Measurements from ENCODE around the gene TMEM168. TPM values are rescaled to one million over a fixed set of nuclear protein-coding genes. Genes with fewer than 3 reads are reported as not detected.

TMEM168 gene
- total and polyA plus RNA-seq, 4 donors, result 7.8 to 58.2 (median 19.7) TPM

DNA sequence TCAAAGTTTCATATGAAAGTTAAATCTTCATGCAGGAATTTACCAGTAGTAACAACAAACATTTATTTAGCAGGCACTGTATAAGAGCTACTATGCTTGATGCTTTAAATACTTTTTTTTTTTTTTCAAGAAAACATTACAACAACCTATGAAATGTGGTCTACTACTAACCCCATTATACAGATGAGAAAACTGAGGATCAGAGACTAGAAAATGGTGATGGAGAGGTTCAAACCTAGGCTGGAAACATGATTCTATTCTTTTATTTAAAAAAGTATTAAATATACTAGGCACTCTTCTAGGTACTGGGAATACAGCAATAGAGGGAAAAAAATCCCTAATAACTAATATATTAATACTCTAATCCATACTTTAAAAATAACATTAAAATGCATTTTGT is 40.6 kb upstream of the TMEM168 start:
- H3K4me1 ChIP-seq (ENCODE audit: control insufficient read depth in 5 of 5, insufficient read depth in 5 of 5, low read length in 5 of 5), result no peaks in the 10 kb centered on the region
- TF ChIP-seq, protein P1, sequence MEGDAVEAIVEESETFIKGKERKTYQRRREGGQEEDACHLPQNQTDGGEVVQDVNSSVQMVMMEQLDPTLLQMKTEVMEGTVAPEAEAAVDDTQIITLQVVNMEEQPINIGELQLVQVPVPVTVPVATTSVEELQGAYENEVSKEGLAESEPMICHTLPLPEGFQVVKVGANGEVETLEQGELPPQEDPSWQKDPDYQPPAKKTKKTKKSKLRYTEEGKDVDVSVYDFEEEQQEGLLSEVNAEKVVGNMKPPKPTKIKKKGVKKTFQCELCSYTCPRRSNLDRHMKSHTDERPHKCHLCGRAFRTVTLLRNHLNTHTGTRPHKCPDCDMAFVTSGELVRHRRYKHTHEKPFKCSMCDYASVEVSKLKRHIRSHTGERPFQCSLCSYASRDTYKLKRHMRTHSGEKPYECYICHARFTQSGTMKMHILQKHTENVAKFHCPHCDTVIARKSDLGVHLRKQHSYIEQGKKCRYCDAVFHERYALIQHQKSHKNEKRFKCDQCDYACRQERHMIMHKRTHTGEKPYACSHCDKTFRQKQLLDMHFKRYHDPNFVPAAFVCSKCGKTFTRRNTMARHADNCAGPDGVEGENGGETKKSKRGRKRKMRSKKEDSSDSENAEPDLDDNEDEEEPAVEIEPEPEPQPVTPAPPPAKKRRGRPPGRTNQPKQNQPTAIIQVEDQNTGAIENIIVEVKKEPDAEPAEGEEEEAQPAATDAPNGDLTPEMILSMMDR (IDR thresholded peaks at IDR 0.05; ENCODE audit: control extremely low read depth, extremely low read depth), result no peak
- no peak overlapping the region for H3K27ac ChIP-seq (ENCODE audit: low read depth in 1 of 2, low read length in 1 of 2)
- DNase-seq, result no peak
- H3K27me3 ChIP-seq (ENCODE audit: control insufficient read depth in 3 of 3, insufficient read depth in 3 of 3, low read length in 2 of 3), result no peaks in the 10 kb centered on the region
- H3K9ac ChIP-seq (ENCODE audit: insufficient read depth in 1 of 2, low read length in 2 of 2), result no peak overlapping the region
- H3K4me3 ChIP-seq, result no peak overlapping the region
- peaks cover 1 to 31% (median 13%) of the 10 kb centered on the region in 4 donors for H3K36me3 ChIP-seq (ENCODE audit: control insufficient read depth in 4 of 4, insufficient read depth in 4 of 4, low read length in 4 of 4)
- peaks cover 0 to 3% (median 0%) of the 10 kb centered on the region in 4 donors for H3K9me3 ChIP-seq (ENCODE audit: control insufficient read depth in 4 of 4, insufficient read depth in 3 of 4, low read length in 3 of 4)
- ATAC-seq (ENCODE audit: insufficient read depth, low FRiP score), result no peak

DNA sequence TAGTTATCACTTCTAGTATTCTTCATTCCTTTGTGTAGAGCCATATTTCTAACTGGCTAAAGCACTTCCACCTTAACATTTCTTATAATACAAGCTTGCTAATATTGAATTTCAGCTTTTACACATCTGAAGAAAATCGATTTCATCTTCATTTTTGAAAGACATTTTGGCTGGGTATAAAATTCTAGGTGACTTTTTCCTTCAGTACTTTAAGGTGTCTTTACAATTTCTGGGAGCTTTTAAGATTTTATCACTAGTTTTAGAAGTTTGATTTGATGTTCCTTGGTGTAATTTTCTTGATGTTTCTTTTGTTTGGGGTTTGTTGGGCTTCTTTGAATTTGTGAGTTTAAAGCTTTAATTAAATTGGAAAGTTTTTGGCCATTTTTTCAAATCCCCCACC is 38.5 kb upstream of the TMEM168 start:
- Histone ChIP-seq H3K9ac (ENCODE audit: insufficient read depth in 1 of 2, low read length in 2 of 2) (no peak overlapping the region), H3K4me1 (ENCODE audit: control insufficient read depth in 5 of 5, insufficient read depth in 5 of 5, low read length in 5 of 5) (no peaks in the 10 kb centered on the region), H3K27me3 (ENCODE audit: control insufficient read depth in 3 of 3, insufficient read depth in 3 of 3, low read length in 2 of 3) (no peaks in the 10 kb centered on the region), H3K4me3 (no peak overlapping the region), H3K36me3 (ENCODE audit: control insufficient read depth in 4 of 4, insufficient read depth in 4 of 4, low read length in 4 of 4) (peaks cover 1 to 36% (median 13%) of the 10 kb centered on the region in 4 donors), H3K27ac (ENCODE audit: low read depth in 1 of 2, low read length in 1 of 2) (no peak overlapping the region), H3K9me3 (ENCODE audit: control insufficient read depth in 4 of 4, insufficient read depth in 3 of 4, low read length in 3 of 4) (peaks cover 0 to 3% (median 0%) of the 10 kb centered on the region in 4 donors)
- WGBS, 2 donors, result 98% methylated on average over 1 of the region's 1 CpG
- ATAC-seq (ENCODE audit: insufficient read depth, low FRiP score) (no peak), DNase-seq (no peak)
- TF ChIP-seq, protein P1 (IDR thresholded peaks at IDR 0.05; ENCODE audit: control extremely low read depth, extremely low read depth), result no peak

DNA sequence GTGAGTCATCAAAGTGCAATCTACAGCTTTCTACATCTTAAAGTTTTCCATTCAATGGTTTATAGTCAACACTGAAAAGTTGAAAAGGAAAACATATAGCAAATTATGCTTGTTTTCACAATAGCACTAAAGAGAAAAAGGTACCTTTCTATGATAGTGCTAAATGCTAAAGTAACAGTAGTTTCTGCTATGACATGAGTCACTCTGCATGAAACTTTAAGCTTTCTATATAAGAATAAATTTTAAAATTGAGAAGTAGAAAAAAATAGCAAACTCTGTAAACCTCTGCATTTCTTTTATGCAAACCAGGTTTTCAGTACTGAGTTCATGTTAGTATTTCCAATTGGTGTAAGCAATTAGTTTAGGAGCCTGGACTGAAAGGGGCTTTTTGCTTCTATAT is 31.2 kb upstream of the TMEM168 start:
- Histone ChIP-seq H3K4me3 (no peak overlapping the region), H3K27ac (ENCODE audit: low read depth in 1 of 2, low read length in 1 of 2) (no peak overlapping the region), H3K27me3 (ENCODE audit: control insufficient read depth in 3 of 3, insufficient read depth in 3 of 3, low read length in 2 of 3) (no peaks in the 10 kb centered on the region), H3K9ac (ENCODE audit: insufficient read depth in 1 of 2, low read length in 2 of 2) (no peak overlapping the region), H3K4me1 (ENCODE audit: control insufficient read depth in 5 of 5, insufficient read depth in 5 of 5, low read length in 5 of 5) (peaks cover 0 to 6% (median 0%) of the 10 kb centered on the region in 5 donors), H3K36me3 (ENCODE audit: control insufficient read depth in 4 of 4, insufficient read depth in 4 of 4, low read length in 4 of 4) (peaks cover 1 to 14% (median 7%) of the 10 kb centered on the region in 4 donors), H3K9me3 (ENCODE audit: control insufficient read depth in 4 of 4, insufficient read depth in 3 of 4, low read length in 3 of 4) (no peaks in the 10 kb centered on the region)
- no peak for ATAC-seq (ENCODE audit: insufficient read depth, low FRiP score)
- TF ChIP-seq, protein P1 (IDR thresholded peaks at IDR 0.05; ENCODE audit: control extremely low read depth, extremely low read depth), result no peak
- no peak for DNase-seq

DNA sequence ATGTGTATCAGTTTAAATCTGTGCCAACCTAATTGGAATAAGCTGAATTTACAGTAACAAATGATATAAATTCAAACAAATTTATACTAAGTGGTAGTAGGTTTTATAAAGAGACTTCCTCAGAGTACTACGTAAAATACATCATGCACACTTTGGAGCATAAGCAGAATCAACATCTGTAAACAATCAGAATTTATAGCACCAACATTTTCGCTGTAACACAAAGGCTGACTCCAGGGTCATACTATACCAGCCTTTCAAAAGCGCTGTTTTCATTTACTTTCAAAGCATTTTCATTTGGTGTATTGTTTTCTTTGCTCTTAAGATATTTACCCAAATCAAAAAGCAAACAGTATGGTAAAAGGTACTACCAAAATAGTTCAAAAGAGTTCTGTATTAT is 29.3 kb upstream of the TMEM168 start:
- peaks cover 1 to 11% (median 7%) of the 10 kb centered on the region in 4 donors for H3K36me3 ChIP-seq (ENCODE audit: control insufficient read depth in 4 of 4, insufficient read depth in 4 of 4, low read length in 4 of 4)

More for the DNA sequence above, 29.3 kb upstream of the TMEM168 start:
- H3K9ac ChIP-seq (ENCODE audit: insufficient read depth in 1 of 2, low read length in 2 of 2), result no peak overlapping the region
- no peak overlapping the region for H3K4me3 ChIP-seq
- no peaks in the 10 kb centered on the region for H3K27me3 ChIP-seq (ENCODE audit: control insufficient read depth in 3 of 3, insufficient read depth in 3 of 3, low read length in 2 of 3)
- no peaks in the 10 kb centered on the region for H3K9me3 ChIP-seq (ENCODE audit: control insufficient read depth in 4 of 4, insufficient read depth in 3 of 4, low read length in 3 of 4)
- ATAC-seq (ENCODE audit: insufficient read depth, low FRiP score) (no peak), DNase-seq (peak in 2 of 3 donors; percentile 60 to 62)
- TF ChIP-seq, protein P1 (IDR thresholded peaks at IDR 0.05; ENCODE audit: control extremely low read depth, extremely low read depth), result no peak
- WGBS, 2 donors, result 77 to 91% methylated on average over 3 of the region's 3 CpGs
- peaks cover 0 to 6% (median 0%) of the 10 kb centered on the region in 5 donors for H3K4me1 ChIP-seq (ENCODE audit: control insufficient read depth in 5 of 5, insufficient read depth in 5 of 5, low read length in 5 of 5)
- H3K27ac ChIP-seq (ENCODE audit: low read depth in 1 of 2, low read length in 1 of 2), result no peak overlapping the region

Data from lung (tissue), 12 donors.